ENCODE data around the gene FAM171A2.

FAM171A2 gene

DNA sequence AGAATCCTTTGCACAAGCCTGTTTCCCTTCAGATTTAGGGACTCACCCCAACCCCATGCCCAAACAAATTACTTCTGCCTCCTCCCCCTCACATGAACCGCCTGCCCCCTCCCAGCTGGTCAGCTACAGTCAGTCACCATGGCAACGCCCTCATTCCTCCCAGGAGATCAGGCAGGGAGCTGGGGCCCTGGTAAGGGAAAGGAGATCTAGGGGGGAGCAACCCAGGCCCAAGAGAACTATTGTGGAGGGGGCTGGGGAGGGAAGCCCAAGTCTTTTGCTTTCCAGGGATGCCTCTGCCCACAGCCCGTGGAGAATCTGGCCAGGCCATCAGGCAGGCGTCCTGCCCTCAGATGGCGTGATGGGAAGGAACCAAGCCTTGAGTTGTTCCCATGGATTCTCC is 2.8 kb downstream of the FAM171A2 start:
- peaks cover 6% of the 10 kb centered on the region for H3F3A ChIP-seq (ENCODE audit: insufficient read depth, low read length)
- H2AFZ ChIP-seq (ENCODE audit: low read length) = no peak overlapping the region
- no peak for DNase-seq
- no peaks in the 10 kb centered on the region for H3K79me2 ChIP-seq (ENCODE audit: low read length)
- no peak overlapping the region for H3K4me2 ChIP-seq (ENCODE audit: low read depth, low read length)
- H3K9ac ChIP-seq (ENCODE audit: low read length) = no peak overlapping the region
- peaks cover 11% of the 10 kb centered on the region for H3K4me1 ChIP-seq (ENCODE audit: low read length)
- TF ChIP-seq EZH2phosphoT487 (IDR thresholded peaks at IDR 0.05; ENCODE audit: low read length) (no peak), EZH2 (optimal IDR thresholded peaks at IDR 0.05; ENCODE audit: low read depth, low read length) (no peak), CTCF (IDR thresholded peaks at IDR 0.05; ENCODE audit: low read length) (no peak)
- H4K20me1 ChIP-seq (ENCODE audit: insufficient read depth, low read length) = no peaks in the 10 kb centered on the region
- no peaks in the 10 kb centered on the region for H3K9me3 ChIP-seq (replicated peaks; ENCODE audit: insufficient read depth, low read length)
- H3K27me3 ChIP-seq (replicated peaks; ENCODE audit: insufficient read depth, low read length) = peaks cover 14% of the 10 kb centered on the region
- H3K27ac ChIP-seq (ENCODE audit: low read length) = no peak overlapping the region
- H3K4me3 ChIP-seq (ENCODE audit: low read length) = no peak overlapping the region
- H3K9me2 ChIP-seq (replicated peaks; ENCODE audit: insufficient read depth, low read length) = no peaks in the 10 kb centered on the region
- H3K36me3 ChIP-seq (replicated peaks; ENCODE audit: insufficient read depth, low read length) = no peaks in the 10 kb centered on the region

- H3K36me3 ChIP-seq (replicated peaks; ENCODE audit: insufficient read depth, low read length) = no peaks in the 10 kb centered on the region
- H3K9ac ChIP-seq (ENCODE audit: low read length) = no peak overlapping the region
- no peaks in the 10 kb centered on the region for H3K79me2 ChIP-seq (ENCODE audit: low read length)
- TF ChIP-seq EZH2phosphoT487 (IDR thresholded peaks at IDR 0.05; ENCODE audit: low read length) = no peak
- TF ChIP-seq CTCF (IDR thresholded peaks at IDR 0.05; ENCODE audit: low read length) = no peak
- TF ChIP-seq EZH2 (optimal IDR thresholded peaks at IDR 0.05; ENCODE audit: low read depth, low read length) = no peak
- no peaks in the 10 kb centered on the region for H3K9me2 ChIP-seq (replicated peaks; ENCODE audit: insufficient read depth, low read length)
- peaks cover 6% of the 10 kb centered on the region for H3F3A ChIP-seq (ENCODE audit: insufficient read depth, low read length)
- DNase-seq = no peak
- no peak overlapping the region for H3K4me2 ChIP-seq (ENCODE audit: low read depth, low read length)
- no peaks in the 10 kb centered on the region for H3K9me3 ChIP-seq (replicated peaks; ENCODE audit: insufficient read depth, low read length)
- peaks cover 7% of the 10 kb centered on the region for H3K27me3 ChIP-seq (replicated peaks; ENCODE audit: insufficient read depth, low read length)
- no peak overlapping the region for H3K27ac ChIP-seq (ENCODE audit: low read length)
- no peak overlapping the region for H2AFZ ChIP-seq (ENCODE audit: low read length)
- peaks cover 11% of the 10 kb centered on the region for H3K4me1 ChIP-seq (ENCODE audit: low read length)
- no peaks in the 10 kb centered on the region for H4K20me1 ChIP-seq (ENCODE audit: insufficient read depth, low read length)
- no peak overlapping the region for H3K4me3 ChIP-seq (ENCODE audit: low read length)
These were observed 3.5 kb downstream of the FAM171A2 start for GRCh38 chr17:44360144-44360533.

- Histone ChIP-seq H3F3A (ENCODE audit: insufficient read depth, low read length) (peaks cover 6% of the 10 kb centered on the region), H3K36me3 (replicated peaks; ENCODE audit: insufficient read depth, low read length) (no peaks in the 10 kb centered on the region), H3K4me3 (ENCODE audit: low read length) (no peak overlapping the region), H3K27ac (ENCODE audit: low read length) (no peak overlapping the region), H3K9me3 (replicated peaks; ENCODE audit: insufficient read depth, low read length) (no peaks in the 10 kb centered on the region), H3K9ac (ENCODE audit: low read length) (no peak overlapping the region), H2AFZ (ENCODE audit: low read length) (no peak overlapping the region), H4K20me1 (ENCODE audit: insufficient read depth, low read length) (no peaks in the 10 kb centered on the region), H3K9me2 (replicated peaks; ENCODE audit: insufficient read depth, low read length) (no peaks in the 10 kb centered on the region), H3K4me2 (ENCODE audit: low read depth, low read length) (peak overlapping the region; percentile 56; the same call in 1 of the 2 replicates), H3K4me1 (ENCODE audit: low read length) (peaks cover 11% of the 10 kb centered on the region), H3K27me3 (replicated peaks; ENCODE audit: insufficient read depth, low read length) (peaks cover 3% of the 10 kb centered on the region; the same call in 1 of the 2 replicates), H3K79me2 (ENCODE audit: low read length) (no peaks in the 10 kb centered on the region)
- no peak for DNase-seq
- TF ChIP-seq EZH2 (optimal IDR thresholded peaks at IDR 0.05; ENCODE audit: low read depth, low read length) = no peak
These were observed 4.1 kb downstream of the FAM171A2 start for GRCh38 chr17:44359458-44360143.

DNA sequence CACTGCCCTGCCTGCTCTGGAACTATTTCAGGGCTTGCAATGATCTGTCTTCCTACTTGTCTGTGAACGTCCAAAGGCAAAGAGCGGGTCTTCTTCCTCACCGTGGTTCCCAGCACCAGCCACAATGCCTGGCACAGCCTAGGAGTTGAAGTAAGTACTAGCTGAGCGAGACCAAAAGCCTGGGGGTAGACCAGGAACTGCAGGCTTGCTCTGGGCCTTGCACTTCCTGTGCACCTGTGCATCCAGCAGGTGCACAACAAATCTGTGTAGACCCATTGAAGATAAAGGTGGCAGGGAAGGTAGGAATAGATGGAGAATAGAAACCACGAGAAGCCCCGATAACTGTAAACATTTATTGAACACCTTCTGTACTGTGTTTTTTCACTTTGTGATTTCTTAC is 4.6 kb downstream of the FAM171A2 start:
- H3K9me2 ChIP-seq (replicated peaks; ENCODE audit: insufficient read depth, low read length) = no peaks in the 10 kb centered on the region
- H2AFZ ChIP-seq (ENCODE audit: low read length) = peak overlapping the region; percentile 61
- H3K4me1 ChIP-seq (ENCODE audit: low read length) = peaks cover 11% of the 10 kb centered on the region
- no peaks in the 10 kb centered on the region for H3K9me3 ChIP-seq (replicated peaks; ENCODE audit: insufficient read depth, low read length)
- DNase-seq = peak; percentile 71
- H3K36me3 ChIP-seq (replicated peaks; ENCODE audit: insufficient read depth, low read length) = no peaks in the 10 kb centered on the region
- no peaks in the 10 kb centered on the region; the same call in 1 of the 2 replicates for H3K27me3 ChIP-seq (replicated peaks; ENCODE audit: insufficient read depth, low read length)
- TF ChIP-seq EZH2 (optimal IDR thresholded peaks at IDR 0.05; ENCODE audit: low read depth, low read length) (no peak), EZH2phosphoT487 (IDR thresholded peaks at IDR 0.05; ENCODE audit: low read length) (no peak)
- peak overlapping the region; percentile 26; the same call in 1 of the 2 replicates for H3K4me3 ChIP-seq (ENCODE audit: low read length)
- H3K9ac ChIP-seq (ENCODE audit: low read length) = no peak overlapping the region
- no peaks in the 10 kb centered on the region for H3K79me2 ChIP-seq (ENCODE audit: low read length)
- H3F3A ChIP-seq (ENCODE audit: insufficient read depth, low read length) = peaks cover 6% of the 10 kb centered on the region
- peak overlapping the region; percentile 13; the same call in 1 of the 2 replicates for H3K27ac ChIP-seq (ENCODE audit: low read length)
- peak overlapping the region; percentile 56; the same call in 1 of the 2 replicates for H3K4me2 ChIP-seq (ENCODE audit: low read depth, low read length)
- no peaks in the 10 kb centered on the region for H4K20me1 ChIP-seq (ENCODE audit: insufficient read depth, low read length)
